MM.1S (cell line): ENCODE data around the gene UPF3A.

Experiments used
- DNase-seq: peaks from one replicate; pipeline ENCODE4 v3.0.0-alpha.2; 2015
- H2AFZ ChIP-seq: fragments of 300-600 bp; sonication (generic); 2 replicates; pipeline ENCODE4 v1.6.0; 2016; ENCODE audit warnings: antibody characterized with exemption, low read length
- H3F3A ChIP-seq: fragments of 300-600 bp; sonication (generic); 2 replicates; pipeline ENCODE4 v1.6.1; 2016; ENCODE audit warnings: mild to moderate bottlenecking, antibody characterized with exemption, low read length, moderate library complexity, mixed read lengths; ENCODE audit not compliant: insufficient read depth
- H3K27ac ChIP-seq: fragments of 300-600 bp; sonication (generic); 2 replicates; pipeline ENCODE4 v1.5.1; 2016; ENCODE audit warnings: mild to moderate bottlenecking, low read length
- H3K27me3 ChIP-seq: fragments of 300-600 bp; sonication (generic); replicated peaks from 2 replicates; pipeline ENCODE4 v1.6.0; 2016; ENCODE audit warnings: low read length; ENCODE audit not compliant: insufficient read depth
- H3K36me3 ChIP-seq: fragments of 300-600 bp; sonication (generic); replicated peaks from 2 replicates; pipeline ENCODE4 v1.6.1; 2016; ENCODE audit warnings: mild to moderate bottlenecking, low read length, mixed read lengths; ENCODE audit not compliant: insufficient read depth
- H3K4me1 ChIP-seq: fragments of 300-600 bp; sonication (generic); 2 replicates; pipeline ENCODE4 v1.6.1; 2016; ENCODE audit warnings: low read length, mixed read lengths
- H3K4me2 ChIP-seq: fragments of 300-600 bp; sonication (generic); 2 replicates; pipeline ENCODE4 v1.6.0; 2016; ENCODE audit warnings: low read depth, low read length
- H3K4me3 ChIP-seq: fragments of 300-600 bp; sonication (generic); 2 replicates; pipeline ENCODE4 v1.5.1; 2016; ENCODE audit warnings: low read length, mixed read lengths
- H3K79me2 ChIP-seq: fragments of 300-600 bp; sonication (generic); 2 replicates; pipeline ENCODE4 v1.6.1; 2016; ENCODE audit warnings: mixed run types, low read length, mixed read lengths
- H3K9ac ChIP-seq: fragments of 300-600 bp; sonication (generic); 2 replicates; pipeline ENCODE4 v1.6.1; 2016; ENCODE audit warnings: low read length, mixed read lengths
- H3K9me2 ChIP-seq: fragments of 300-600 bp; sonication (generic); replicated peaks from 2 replicates; pipeline ENCODE4 v1.6.1; 2016; ENCODE audit warnings: mild to moderate bottlenecking, low read length, mixed read lengths; ENCODE audit not compliant: insufficient read depth
- H3K9me3 ChIP-seq: fragments of 300-600 bp; sonication (generic); replicated peaks from 2 replicates; pipeline ENCODE4 v1.6.1; 2016; ENCODE audit warnings: mild to moderate bottlenecking, low read length, mixed read lengths; ENCODE audit not compliant: insufficient read depth
- H4K20me1 ChIP-seq: fragments of 300-600 bp; sonication (generic); 2 replicates; pipeline ENCODE4 v1.6.1; 2016; ENCODE audit warnings: mild to moderate bottlenecking, low read length, moderate library complexity, mixed read lengths; ENCODE audit not compliant: insufficient read depth
- CTCF ChIP-seq: fragments of 300-600 bp; sonication (generic); IDR thresholded peaks from 2 replicates; pipeline ENCODE4 v1.5.1; 2016; ENCODE audit warnings: antibody characterized with exemption, low read length, mixed read lengths
- EZH2 ChIP-seq: fragments of 300-600 bp; sonication (generic); optimal IDR thresholded peaks from 2 replicates; pipeline ENCODE3; 2017; ENCODE audit warnings: low read depth, mild to moderate bottlenecking, antibody characterized with exemption, low read length, mixed read lengths
- EZH2phosphoT487 ChIP-seq: fragments of 300-600 bp; sonication (generic); IDR thresholded peaks from 2 replicates; pipeline ENCODE4 v1.6.1; 2018; ENCODE audit warnings: antibody characterized with exemption, low read length

UPF3A gene

GRCh38 chr13:114319441-114319913, 38.1 kb downstream of the UPF3A start:
- Histone ChIP-seq H3K4me3 (no peak overlapping the region), H4K20me1 (peaks cover 8% of the 10 kb centered on the region; the same call in 1 of the 2 replicates), H2AFZ (no peak overlapping the region), H3K9me3 (no peaks in the 10 kb centered on the region), H3K4me1 (peaks cover 8% of the 10 kb centered on the region; the same call in 1 of the 2 replicates), H3K9me2 (no peaks in the 10 kb centered on the region), H3K4me2 (no peak overlapping the region), H3K27ac (no peak overlapping the region), H3F3A (peaks cover 6% of the 10 kb centered on the region), H3K79me2 (peaks cover 74% of the 10 kb centered on the region), H3K9ac (no peak overlapping the region), H3K36me3 (peaks cover 6% of the 10 kb centered on the region; the same call in 1 of the 2 replicates), H3K27me3 (no peaks in the 10 kb centered on the region)
- no peak for DNase-seq
- no peak for TF ChIP-seq CTCF
- no peak for TF ChIP-seq EZH2

- Histone ChIP-seq H3K9me3 (no peaks in the 10 kb centered on the region), H3K27ac (no peak overlapping the region), H2AFZ (no peak overlapping the region), H3K4me2 (no peak overlapping the region), H3K27me3 (no peaks in the 10 kb centered on the region), H3K9ac (no peak overlapping the region), H3K79me2 (peaks cover 77% of the 10 kb centered on the region), H3K4me1 (peaks cover 6% of the 10 kb centered on the region; the same call in 1 of the 2 replicates), H3K4me3 (no peak overlapping the region), H3K9me2 (no peaks in the 10 kb centered on the region), H3F3A (peaks cover 2% of the 10 kb centered on the region), H3K36me3 (peaks cover 6% of the 10 kb centered on the region; the same call in 1 of the 2 replicates), H4K20me1 (peaks cover 8% of the 10 kb centered on the region; the same call in 1 of the 2 replicates)
- no peak for TF ChIP-seq EZH2phosphoT487
- TF ChIP-seq CTCF, result no peak
- no peak for TF ChIP-seq EZH2
- no peak for DNase-seq
Measured at GRCh38 chr13:114320065-114320464, 38.7 kb downstream of the UPF3A start.

- Histone ChIP-seq H3K9me3 (no peaks in the 10 kb centered on the region), H3K4me1 (no peaks in the 10 kb centered on the region), H3K27me3 (no peaks in the 10 kb centered on the region), H3K4me3 (no peak overlapping the region), H3K9ac (no peak overlapping the region), H3K27ac (no peak overlapping the region), H3K9me2 (no peaks in the 10 kb centered on the region), H4K20me1 (peaks cover 8% of the 10 kb centered on the region; the same call in 1 of the 2 replicates), H3K36me3 (peaks cover 6% of the 10 kb centered on the region; the same call in 1 of the 2 replicates), H3K4me2 (no peak overlapping the region), H3F3A (no peaks in the 10 kb centered on the region), H2AFZ (no peak overlapping the region), H3K79me2 (peaks cover 68% of the 10 kb centered on the region)
- DNase-seq, result no peak
- TF ChIP-seq EZH2 (no peak), EZH2phosphoT487 (no peak), CTCF (no peak)
Measured at GRCh38 chr13:114321256-114321655, 39.9 kb downstream of the UPF3A start.
